ENCODE measurements around the gene PRKAA2. TPM values are rescaled to one million over a fixed set of nuclear protein-coding genes. Genes with fewer than 3 reads are reported as not detected.
A peak's percentile ranks its signal among the peaks of the same experiment; 100 is the strongest.

PRKAA2 gene
- total RNA-seq, 1 donor from 2014 or later: 112 TPM

DNA sequence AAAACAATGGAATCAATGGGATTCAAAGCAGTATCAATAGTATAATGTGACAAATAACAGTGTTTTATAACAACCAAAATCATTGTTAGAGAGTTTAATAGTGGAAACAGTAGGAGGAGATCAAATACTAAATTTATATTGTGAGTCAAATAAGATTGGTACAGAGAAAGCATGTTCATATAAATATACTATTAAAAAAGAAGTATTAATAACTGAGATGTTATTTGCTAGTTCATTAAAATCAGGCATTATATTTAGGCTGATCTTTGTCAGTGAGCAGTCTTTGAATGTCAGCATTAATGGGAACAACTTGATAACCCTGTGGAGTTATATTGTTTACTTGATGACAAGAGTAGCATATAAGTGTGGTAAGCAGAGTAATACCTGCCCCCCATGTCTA is 30.6 kb downstream of the PRKAA2 start:
- peaks cover 45% of the 10 kb centered on the region for H3K4me1 ChIP-seq

DNA sequence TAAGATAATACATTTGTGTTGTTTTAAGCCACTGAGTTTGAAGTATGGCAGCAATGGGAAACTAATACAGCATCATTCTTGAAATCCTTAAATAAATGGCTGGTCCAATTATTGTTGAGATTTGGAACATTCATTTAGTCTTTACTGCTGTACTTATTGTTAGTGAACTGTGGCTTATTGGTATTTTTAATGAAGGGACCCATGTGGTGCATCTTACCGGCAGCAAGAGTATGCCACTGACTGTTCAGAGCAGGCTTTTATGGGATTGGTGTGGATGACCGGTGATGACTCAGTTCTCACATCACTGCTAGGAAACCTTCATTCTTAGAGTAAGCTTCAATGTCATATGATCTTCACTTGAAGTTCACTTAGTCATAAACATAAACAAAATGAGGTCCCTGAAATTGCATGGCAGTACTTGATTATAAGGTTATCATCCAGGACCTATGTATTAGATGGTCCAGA is 31.5 kb downstream of the PRKAA2 start:
- TF ChIP-seq, protein P1, sequence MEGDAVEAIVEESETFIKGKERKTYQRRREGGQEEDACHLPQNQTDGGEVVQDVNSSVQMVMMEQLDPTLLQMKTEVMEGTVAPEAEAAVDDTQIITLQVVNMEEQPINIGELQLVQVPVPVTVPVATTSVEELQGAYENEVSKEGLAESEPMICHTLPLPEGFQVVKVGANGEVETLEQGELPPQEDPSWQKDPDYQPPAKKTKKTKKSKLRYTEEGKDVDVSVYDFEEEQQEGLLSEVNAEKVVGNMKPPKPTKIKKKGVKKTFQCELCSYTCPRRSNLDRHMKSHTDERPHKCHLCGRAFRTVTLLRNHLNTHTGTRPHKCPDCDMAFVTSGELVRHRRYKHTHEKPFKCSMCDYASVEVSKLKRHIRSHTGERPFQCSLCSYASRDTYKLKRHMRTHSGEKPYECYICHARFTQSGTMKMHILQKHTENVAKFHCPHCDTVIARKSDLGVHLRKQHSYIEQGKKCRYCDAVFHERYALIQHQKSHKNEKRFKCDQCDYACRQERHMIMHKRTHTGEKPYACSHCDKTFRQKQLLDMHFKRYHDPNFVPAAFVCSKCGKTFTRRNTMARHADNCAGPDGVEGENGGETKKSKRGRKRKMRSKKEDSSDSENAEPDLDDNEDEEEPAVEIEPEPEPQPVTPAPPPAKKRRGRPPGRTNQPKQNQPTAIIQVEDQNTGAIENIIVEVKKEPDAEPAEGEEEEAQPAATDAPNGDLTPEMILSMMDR (IDR thresholded peaks at IDR 0.05; ENCODE audit: borderline replicate concordance): no peak
- DNase-seq: no peak
- Histone ChIP-seq H3K4me1 (peaks cover 37% of the 10 kb centered on the region), H3K27ac (replicated peaks) (no peak overlapping the region), H3K4me3 (no peak overlapping the region), H3K9me3 (replicated peaks) (no peaks in the 10 kb centered on the region), H3K36me3 (no peaks in the 10 kb centered on the region), H3K27me3 (ENCODE audit: low read depth) (no peaks in the 10 kb centered on the region)
- intact Hi-C loops (cut with micrococcal nuclease): no loop called here

More for the DNA sequence above, 30.6 kb downstream of the PRKAA2 start:
- no peaks in the 10 kb centered on the region for H3K9me3 ChIP-seq (replicated peaks)
- DNase-seq: no peak
- intact Hi-C loops (cut with micrococcal nuclease): no loop called here
- no peaks in the 10 kb centered on the region for H3K27me3 ChIP-seq (ENCODE audit: low read depth)
- peak overlapping the region; percentile 54 for H3K27ac ChIP-seq (replicated peaks)
- TF ChIP-seq, protein P1 (IDR thresholded peaks at IDR 0.05; ENCODE audit: borderline replicate concordance): no peak
- H3K36me3 ChIP-seq: no peaks in the 10 kb centered on the region
- H3K4me3 ChIP-seq: no peak overlapping the region

DNA sequence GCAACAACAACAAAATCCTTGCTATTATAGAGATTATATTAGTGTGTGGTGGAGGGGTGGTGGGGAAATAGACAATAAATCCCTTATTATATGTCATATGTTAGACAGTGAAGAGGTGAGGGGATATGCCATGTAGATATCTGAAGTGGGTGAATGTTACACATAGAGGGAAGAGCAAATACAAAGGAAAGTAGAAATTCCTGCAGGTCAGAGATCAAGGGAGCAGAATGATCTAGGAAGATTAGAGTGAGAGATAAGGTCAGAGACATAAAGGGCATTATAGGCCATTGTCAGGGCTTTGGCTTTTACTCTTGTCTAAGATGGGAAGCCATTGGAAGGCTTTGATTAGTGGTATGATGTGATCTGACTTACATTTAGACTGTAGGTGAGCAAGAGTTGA is 38.5 kb downstream of the PRKAA2 start:
- Histone ChIP-seq H3K4me1 (peaks cover 30% of the 10 kb centered on the region), H3K36me3 (no peaks in the 10 kb centered on the region), H3K9me3 (replicated peaks) (no peaks in the 10 kb centered on the region), H3K4me3 (no peak overlapping the region), H3K27ac (replicated peaks) (no peak overlapping the region), H3K27me3 (ENCODE audit: low read depth) (no peaks in the 10 kb centered on the region)
- TF ChIP-seq, protein P1 (IDR thresholded peaks at IDR 0.05; ENCODE audit: borderline replicate concordance): no peak
- intact Hi-C loops (cut with micrococcal nuclease): no loop called here
- DNase-seq: no peak

DNA sequence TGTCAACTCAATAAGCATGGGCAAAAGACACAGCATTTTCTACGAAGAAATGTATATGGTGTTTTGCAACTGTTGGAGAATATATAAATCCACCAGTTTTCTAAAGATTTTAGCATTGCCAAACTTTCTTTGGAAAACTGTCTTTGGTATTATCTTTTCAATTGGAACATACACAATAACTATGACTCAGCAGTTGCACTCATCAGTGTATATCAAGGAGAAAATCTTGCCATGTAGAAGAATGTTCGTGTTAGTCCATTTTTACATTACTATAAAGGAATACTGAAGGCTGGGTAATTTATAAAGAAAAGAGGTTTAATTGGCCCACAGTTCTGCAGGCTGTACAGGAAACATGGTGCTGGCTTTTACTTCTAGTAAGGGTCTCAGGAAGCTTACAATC is 41.1 kb downstream of the PRKAA2 start:
- Histone ChIP-seq H3K27me3 (ENCODE audit: low read depth) (no peaks in the 10 kb centered on the region), H3K4me1 (peaks cover 30% of the 10 kb centered on the region), H3K36me3 (no peaks in the 10 kb centered on the region), H3K27ac (replicated peaks) (peak overlapping the region; percentile 20), H3K9me3 (replicated peaks) (no peaks in the 10 kb centered on the region), H3K4me3 (no peak overlapping the region)
- intact Hi-C loops (cut with micrococcal nuclease): no loop called here
- TF ChIP-seq, protein P1 (IDR thresholded peaks at IDR 0.05; ENCODE audit: borderline replicate concordance): no peak
- no peak for DNase-seq

DNA sequence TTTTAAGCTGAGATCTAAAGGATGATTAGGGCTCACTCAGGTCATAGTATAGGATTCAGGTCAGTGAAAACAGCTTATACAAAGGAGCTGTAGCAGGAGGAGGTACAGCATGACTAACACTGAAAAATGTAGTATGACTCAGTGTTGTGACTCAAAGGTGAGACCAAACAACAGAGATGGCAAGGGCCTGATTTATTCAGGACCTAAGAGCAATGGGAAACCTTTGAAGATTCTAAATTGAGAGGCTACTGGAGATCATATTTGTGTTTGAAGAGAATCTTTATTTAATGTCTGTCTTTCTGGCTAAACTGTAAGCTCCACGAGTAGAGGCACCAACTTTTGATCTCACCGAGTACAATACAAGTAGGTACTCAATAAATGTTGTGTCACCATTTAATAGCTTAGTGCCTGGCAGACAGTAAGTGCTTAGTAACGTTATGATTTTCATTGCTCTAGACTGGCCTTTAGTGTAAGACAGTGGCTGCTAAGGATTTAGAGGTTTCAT is 43.5 kb downstream of the PRKAA2 start:
- DNase-seq: no peak
- intact Hi-C loops (cut with micrococcal nuclease): no loop called here
- TF ChIP-seq, protein P1 (IDR thresholded peaks at IDR 0.05; ENCODE audit: borderline replicate concordance): no peak
- Histone ChIP-seq H3K4me3 (no peak overlapping the region), H3K36me3 (peaks cover 6% of the 10 kb centered on the region), H3K9me3 (replicated peaks) (no peaks in the 10 kb centered on the region), H3K4me1 (peaks cover 21% of the 10 kb centered on the region), H3K27ac (replicated peaks) (peak overlapping the region; percentile 15), H3K27me3 (ENCODE audit: low read depth) (no peaks in the 10 kb centered on the region)

Data from left ventricle myocardium inferior (tissue), 1 donor.